MCF 10A (cell line): Measurements from ENCODE around the gene SLC44A3. TPM values are rescaled to one million over a fixed set of nuclear protein-coding genes. Genes with fewer than 3 reads are reported as not detected.
A peak's percentile ranks its signal among the peaks of the same experiment; 100 is the strongest.

ENCODE experiments used
- Bru-seq: library from RNA; stranded (reverse); fragments of 400-500 nt; gene quantifications from one replicate; lab custom pipeline; 2021; lab: Mats Ljungman, UMichigan
- BruChase-seq, 2 experiments: library from RNA; stranded (reverse); fragments of 400-500 nt; gene quantifications; one replicate each; lab custom pipeline; 2021; lab: Mats Ljungman, UMichigan
- BruUV-seq: library from RNA; stranded (reverse); fragments of 400-500 nt; replicated peaks from 2 replicates; lab custom pipeline; 2021; lab: Mats Ljungman, UMichigan
- CTCF ChIA-PET: fragments of 300-600 bp; sonication (Branson Sonifier 250); formaldehyde crosslinking; extraction: SDS; loops from one replicate; lab custom pipeline; 2021; ENCODE audit warnings: antibody characterized with exemption, inconsistent platforms; lab: Yijun Ruan, JAX
- POLR2A ChIA-PET: fragments of 300-600, 350-650 bp; sonication (Branson Sonifier 250); formaldehyde crosslinking; extraction: SDS; loops from one replicate; lab custom pipeline; 2020; ENCODE audit warnings: antibody characterized with exemption, inconsistent platforms; lab: Yijun Ruan, JAX
- DNase-seq: peaks from one replicate; pipeline ENCODE4 v3.0.0-alpha.2; 2018; ENCODE audit not compliant: unreplicated experiment
- H3K27ac Mint-ChIP-seq: one replicate; pipeline ENCODE4 v1.8.0; 2022; ENCODE audit warnings: mild to moderate bottlenecking, low read depth, mixed read lengths; ENCODE audit not compliant: unreplicated experiment
- H3K27me3 Mint-ChIP-seq: one replicate; pipeline ENCODE4 v1.8.0; 2022; ENCODE audit warnings: mixed read lengths; ENCODE audit not compliant: insufficient read depth, unreplicated experiment
- H3K36me3 Mint-ChIP-seq: one replicate; pipeline ENCODE4 v1.8.0; 2022; ENCODE audit warnings: mild to moderate bottlenecking, moderate library complexity, mixed read lengths; ENCODE audit not compliant: insufficient read depth, unreplicated experiment
- H3K4me1 Mint-ChIP-seq: one replicate; pipeline ENCODE4 v1.8.0; 2022; ENCODE audit warnings: mixed read lengths; ENCODE audit not compliant: insufficient read depth, unreplicated experiment
- H3K4me3 Mint-ChIP-seq: one replicate; pipeline ENCODE4 v1.8.0; 2022; ENCODE audit warnings: mild to moderate bottlenecking, moderate library complexity, mixed read lengths; ENCODE audit not compliant: unreplicated experiment
- H3K9me3 Mint-ChIP-seq: one replicate; pipeline ENCODE4 v1.8.0; 2022; ENCODE audit warnings: mixed read lengths; ENCODE audit not compliant: unreplicated experiment
- CTCF ChIP-seq: fragments of 200-600 bp; IDR thresholded peaks from one replicate; pipeline ENCODE4 v1.8.0; 2022; ENCODE audit warnings: antibody characterized with exemption, mild to moderate bottlenecking; ENCODE audit not compliant: unreplicated experiment
- intact Hi-C: fragments of 100-400 bp; cut with micrococcal nuclease; formaldehyde crosslinking; loops from 2 replicates; pipeline ENCODE4 v1.14.1; 2022
- long read RNA-seq: library from polyadenylated mRNA; stranded (forward); transcript quantifications from one replicate; pipeline ENCODE4 v2.0.0, GENCODE V29; 2022
- total RNA-seq: library from RNA; stranded (reverse); gene quantifications from 2 replicates; pipeline ENCODE4 v1.2.3, GENCODE V29; 2022

Gene SLC44A3
- total RNA-seq (0.83 and 2.8 TPM in 2 replicates), Bru-seq, nascent RNA (percentile 28 among the genes with signal in this experiment), BruChase-seq, experiment 1, labeled RNA remaining after a 6-hour chase (percentile 20 among the genes with signal in this experiment), BruChase-seq, experiment 2, labeled RNA remaining after a 2-hour chase (percentile 22 among the genes with signal in this experiment)
- long read RNA-seq, partial matches to known transcripts = 0 of 2 reads
- long read RNA-seq, other reads (novel, unspliced or antisense) = 2 of 2 reads

DNA sequence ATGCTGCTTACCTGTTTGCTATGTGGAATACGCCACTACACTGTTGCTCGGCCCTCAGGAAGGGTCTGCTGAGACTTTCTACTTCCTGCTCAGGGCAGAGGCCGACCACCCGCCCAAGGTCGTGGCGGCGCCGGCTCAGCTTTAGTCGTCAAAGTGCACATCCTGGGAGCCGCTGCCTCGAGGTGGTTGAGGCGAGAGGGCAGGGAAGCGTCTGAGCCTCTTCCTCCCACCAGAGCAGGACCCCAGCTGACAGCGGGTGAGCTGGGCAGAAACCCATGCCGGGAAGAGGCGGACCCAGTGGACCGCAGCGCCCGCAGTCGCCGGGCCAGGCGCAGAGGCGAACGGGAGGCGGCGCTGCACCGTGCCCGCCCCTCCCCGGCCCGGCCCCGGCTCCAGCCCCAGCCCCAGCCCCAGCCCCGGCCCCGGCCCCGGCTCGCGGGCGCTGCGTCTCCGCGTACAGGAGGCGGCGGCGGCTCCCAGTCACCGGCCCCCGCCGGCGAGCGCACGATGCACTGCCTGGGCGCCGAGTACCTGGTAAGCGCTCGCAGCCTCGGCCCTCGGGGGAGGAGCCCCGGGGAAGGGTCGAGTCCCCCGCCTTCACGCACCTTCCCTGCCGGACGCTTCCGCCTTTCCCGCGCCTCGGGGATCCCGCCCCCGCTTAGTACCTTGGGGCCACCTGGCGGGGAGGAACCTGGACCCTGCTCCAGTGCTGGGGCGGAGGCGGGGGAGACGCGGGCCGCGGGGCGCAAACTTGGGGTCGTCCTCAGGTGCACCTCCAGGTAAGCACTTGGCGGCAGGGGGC, at the start of gene SLC44A3:
TSS of gene SLC44A3 (plus strand) at position 413 of the 802 bp plus-strand sequence. CDS start at position 508, 95 bp downstream.
- Mint-ChIP-seq H3K36me3 (no peaks in the 10 kb centered on the region), H3K9me3 (no peaks in the 10 kb centered on the region), H3K4me1 (peaks cover 6% of the 10 kb centered on the region), H3K27ac (no peak within 1 kb of the TSS), H3K4me3 (peak within 1 kb of the TSS; percentile 69), H3K27me3 (no peaks in the 10 kb centered on the region)
- peak; percentile 51 for DNase-seq
- CTCF ChIA-PET = interaction anchor here (0.6 to 1.5 kb wide), 8 partner anchors 11 to 364 kb away, joined by 3 to 4 read pairs (median 4); no protein-coding TSS in a partner anchor
- POLR2A ChIA-PET = interaction anchor here (1.1 kb wide), 1 partner anchor 220 kb away, joined by 4 read pairs; no protein-coding TSS in a partner anchor
- peak; percentile 30 for TF ChIP-seq CTCF
- BruUV-seq = no TSS peak
- intact Hi-C loops = loop anchor here (1.0 kb wide), 1 partner anchor 223 kb away; no protein-coding TSS in a partner anchor

DNA sequence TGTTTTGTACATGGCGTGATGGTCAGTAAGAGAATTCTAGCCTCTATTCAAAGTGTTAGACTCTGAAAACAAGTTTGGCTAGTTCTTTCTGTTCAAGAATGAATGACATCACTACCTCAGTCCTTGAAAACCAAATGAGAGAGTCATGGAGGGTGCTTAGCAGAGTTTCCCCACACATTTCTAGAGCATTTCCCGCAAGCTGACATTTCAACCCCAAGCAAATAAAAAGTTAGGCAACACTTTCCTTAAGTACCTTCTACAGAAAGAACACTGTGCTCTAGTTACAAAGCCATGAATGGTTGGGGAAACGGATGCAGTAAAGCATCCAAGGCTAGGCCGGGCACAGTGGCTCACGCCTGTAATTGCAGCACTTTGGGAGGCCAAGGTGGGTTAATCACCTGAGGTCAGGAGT, 47.9 kb upstream of the SLC44A3 start:
- no peak for TF ChIP-seq CTCF
- peaks cover 4% of the 10 kb centered on the region for H3K4me1 Mint-ChIP-seq
- H3K27ac Mint-ChIP-seq = no peak overlapping the region
- H3K9me3 Mint-ChIP-seq = no peaks in the 10 kb centered on the region
- no TSS peak for BruUV-seq
- no peaks in the 10 kb centered on the region for H3K36me3 Mint-ChIP-seq
- H3K4me3 Mint-ChIP-seq = no peak overlapping the region
- H3K27me3 Mint-ChIP-seq = no peaks in the 10 kb centered on the region
- ChIA-PET CTCF (no interaction called here), POLR2A (interaction anchor here (0.6 kb wide), 1 partner anchor 11 kb away, joined by 3 read pairs; no protein-coding TSS in a partner anchor)
- intact Hi-C loops = no loop called here
- DNase-seq = no peak

DNA sequence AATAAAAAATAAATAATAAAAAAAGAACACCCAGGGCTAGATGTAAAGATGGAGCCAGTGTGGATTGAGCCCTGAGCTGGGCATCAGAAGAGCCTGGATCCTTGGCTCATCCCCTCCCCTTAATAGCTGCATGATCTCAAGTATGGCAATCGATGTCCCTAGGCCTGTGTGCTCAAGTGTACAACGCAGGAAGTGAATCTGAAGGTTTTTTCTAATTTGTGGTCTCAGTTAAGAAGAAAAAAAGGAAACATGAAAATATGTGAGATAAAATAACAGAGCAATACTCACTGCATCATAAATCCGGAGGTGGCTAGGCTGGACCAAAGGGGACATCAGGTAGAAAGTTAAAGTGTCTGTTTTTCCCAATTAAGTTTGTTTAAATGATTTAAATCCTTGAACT, 47.3 kb upstream of the SLC44A3 start:
- peaks cover 4% of the 10 kb centered on the region for H3K4me1 Mint-ChIP-seq

More for the DNA sequence above, 47.3 kb upstream of the SLC44A3 start:
- no TSS peak for BruUV-seq
- Mint-ChIP-seq H3K27me3 (no peaks in the 10 kb centered on the region), H3K9me3 (no peaks in the 10 kb centered on the region), H3K36me3 (no peaks in the 10 kb centered on the region), H3K27ac (no peak overlapping the region), H3K4me3 (no peak overlapping the region)
- ChIA-PET CTCF (interaction anchor here (1.0 kb wide), 1 partner anchor 12 kb away, joined by 3 read pairs; no protein-coding TSS in a partner anchor), POLR2A (interaction anchor here (0.7 kb wide), 1 partner anchor 1391 kb away, joined by 3 read pairs; no protein-coding TSS in a partner anchor)
- TF ChIP-seq CTCF = no peak
- no peak for DNase-seq
- intact Hi-C loops = no loop called here
